Activated B cell treated with CpG ODN at 0.5 μM for 24 hours (primary cell): ENCODE results near the gene SIGLEC1. TPM values are rescaled to one million over a fixed set of nuclear protein-coding genes. Genes with fewer than 3 reads are reported as not detected.

Experiments used
- ATAC-seq: fragments of 200-7000 bp; cut with Tn5 transposase; one replicate; pipeline ENCODE4 v1.10.0; 2021; ENCODE audit warnings: low read depth, mild to moderate bottlenecking, moderate library complexity
- CTCF ChIA-PET: fragments of 350-600 bp; sonication (Branson Sonifier 250); formaldehyde crosslinking; loops from one replicate; lab custom pipeline; 2021; ENCODE audit warnings: antibody characterized with exemption; lab: Charles Lee
- POLR2A ChIA-PET: fragments of 350-600 bp; sonication (Branson Sonifier 250); formaldehyde crosslinking; loops from one replicate; lab custom pipeline; 2021; ENCODE audit warnings: antibody characterized with exemption; lab: Charles Lee
- DNase-seq: peaks from one replicate; pipeline ENCODE4 v3.0.0; 2022
- H3K27ac Mint-ChIP-seq: one replicate; pipeline ENCODE4 v1.8.0; 2020; ENCODE audit warnings: mixed read lengths
- H3K27me3 Mint-ChIP-seq: one replicate; pipeline ENCODE4 v1.8.0; 2021; ENCODE audit warnings: mixed read lengths
- H3K36me3 Mint-ChIP-seq: one replicate; pipeline ENCODE4 v1.8.0; 2021; ENCODE audit warnings: low read depth, mixed read lengths
- H3K4me1 Mint-ChIP-seq: one replicate; pipeline ENCODE4 v1.8.0; 2021; ENCODE audit warnings: mixed read lengths
- H3K4me3 Mint-ChIP-seq: one replicate; pipeline ENCODE4 v1.8.0; 2020; ENCODE audit warnings: mild to moderate bottlenecking, mixed read lengths
- H3K9me3 Mint-ChIP-seq: one replicate; pipeline ENCODE4 v1.8.0; 2020; ENCODE audit warnings: mixed read lengths
- intact Hi-C: fragments of 100-400 bp; cut with micrococcal nuclease; formaldehyde crosslinking; loops from one replicate; pipeline ENCODE4 v1.15.1; 2024
- total RNA-seq: library from RNA; stranded (reverse); gene quantifications from 2 replicates; pipeline ENCODE4 v1.2.3, GENCODE V29; 2022
- TF ChIP-seq, protein P1 (sequence below): fragments of 200-600 bp; IDR thresholded peaks from one replicate; pipeline ENCODE4 v1.8.0; 2022; ENCODE audit warnings: antibody characterized with exemption, mild to moderate bottlenecking

Gene SIGLEC1
- total RNA-seq, 1 donor from 2014 or later: not detected

- Mint-ChIP-seq H3K36me3 (no peaks in the 10 kb centered on the region), H3K9me3 (no peaks in the 10 kb centered on the region), H3K27me3 (peaks cover 9% of the 10 kb centered on the region), H3K27ac (no peak overlapping the region), H3K4me1 (no peaks in the 10 kb centered on the region), H3K4me3 (no peak overlapping the region)
- TF ChIP-seq, protein P1, sequence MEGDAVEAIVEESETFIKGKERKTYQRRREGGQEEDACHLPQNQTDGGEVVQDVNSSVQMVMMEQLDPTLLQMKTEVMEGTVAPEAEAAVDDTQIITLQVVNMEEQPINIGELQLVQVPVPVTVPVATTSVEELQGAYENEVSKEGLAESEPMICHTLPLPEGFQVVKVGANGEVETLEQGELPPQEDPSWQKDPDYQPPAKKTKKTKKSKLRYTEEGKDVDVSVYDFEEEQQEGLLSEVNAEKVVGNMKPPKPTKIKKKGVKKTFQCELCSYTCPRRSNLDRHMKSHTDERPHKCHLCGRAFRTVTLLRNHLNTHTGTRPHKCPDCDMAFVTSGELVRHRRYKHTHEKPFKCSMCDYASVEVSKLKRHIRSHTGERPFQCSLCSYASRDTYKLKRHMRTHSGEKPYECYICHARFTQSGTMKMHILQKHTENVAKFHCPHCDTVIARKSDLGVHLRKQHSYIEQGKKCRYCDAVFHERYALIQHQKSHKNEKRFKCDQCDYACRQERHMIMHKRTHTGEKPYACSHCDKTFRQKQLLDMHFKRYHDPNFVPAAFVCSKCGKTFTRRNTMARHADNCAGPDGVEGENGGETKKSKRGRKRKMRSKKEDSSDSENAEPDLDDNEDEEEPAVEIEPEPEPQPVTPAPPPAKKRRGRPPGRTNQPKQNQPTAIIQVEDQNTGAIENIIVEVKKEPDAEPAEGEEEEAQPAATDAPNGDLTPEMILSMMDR: no peak
- ATAC-seq: no peak
- intact Hi-C loops: no loop called here
- ChIA-PET POLR2A (no interaction called here), CTCF (interaction anchor here (0.8 kb wide), 1 partner anchor 9 kb away, joined by 3 read pairs; no protein-coding TSS in a partner anchor)
- DNase-seq: no peak
Measured at GRCh38 chr20:3706774-3707507, 5.5 kb downstream of the SIGLEC1 start.

DNA sequence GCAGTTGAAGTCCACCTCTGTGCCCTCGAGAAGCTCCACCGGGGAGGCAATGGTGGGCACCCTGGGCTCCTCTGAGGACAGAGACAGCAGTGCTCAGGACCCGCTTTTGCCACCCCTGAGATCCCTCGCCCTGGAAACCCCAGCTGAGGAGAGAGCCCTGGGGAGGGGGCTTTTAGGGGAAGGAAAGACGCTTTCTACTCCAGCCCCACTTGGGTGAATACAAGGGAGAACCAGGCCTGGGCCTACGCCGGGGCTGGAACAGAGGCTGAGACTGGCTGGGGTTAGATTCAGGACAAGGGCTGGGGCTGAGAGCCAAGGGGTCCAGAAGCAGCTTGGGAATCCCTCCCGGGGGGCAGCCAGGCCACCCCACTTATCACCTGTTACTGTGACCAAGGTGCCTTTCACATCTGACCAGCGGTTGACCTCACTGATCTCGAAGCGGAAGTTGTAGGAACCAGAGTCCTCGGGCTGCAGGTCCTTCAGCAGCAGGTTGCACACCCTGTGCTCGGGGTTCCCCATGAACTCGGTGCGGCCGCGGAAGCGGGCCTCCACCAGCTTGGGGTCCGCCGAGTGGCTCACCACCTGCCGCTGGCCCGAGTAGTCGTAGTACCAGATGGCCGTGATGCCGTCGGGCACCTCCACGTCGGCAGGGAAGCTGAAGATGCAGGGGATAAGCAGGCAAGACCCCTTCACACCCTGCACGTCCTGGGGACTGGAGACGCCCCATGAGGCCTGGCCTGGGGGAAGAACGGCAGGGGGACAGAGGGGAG, 6.2 kb downstream of the SIGLEC1 start:
- POLR2A ChIA-PET: no interaction called here
- H3K4me3 Mint-ChIP-seq: no peak overlapping the region
- H3K9me3 Mint-ChIP-seq: no peaks in the 10 kb centered on the region
- DNase-seq (no peak), ATAC-seq (no peak)
- no peaks in the 10 kb centered on the region for H3K4me1 Mint-ChIP-seq
- no peaks in the 10 kb centered on the region for H3K36me3 Mint-ChIP-seq
- CTCF ChIA-PET: no interaction called here
- intact Hi-C loops: no loop called here
- peaks cover 7% of the 10 kb centered on the region for H3K27me3 Mint-ChIP-seq
- TF ChIP-seq, protein P1: no peak
- no peak overlapping the region for H3K27ac Mint-ChIP-seq

DNA sequence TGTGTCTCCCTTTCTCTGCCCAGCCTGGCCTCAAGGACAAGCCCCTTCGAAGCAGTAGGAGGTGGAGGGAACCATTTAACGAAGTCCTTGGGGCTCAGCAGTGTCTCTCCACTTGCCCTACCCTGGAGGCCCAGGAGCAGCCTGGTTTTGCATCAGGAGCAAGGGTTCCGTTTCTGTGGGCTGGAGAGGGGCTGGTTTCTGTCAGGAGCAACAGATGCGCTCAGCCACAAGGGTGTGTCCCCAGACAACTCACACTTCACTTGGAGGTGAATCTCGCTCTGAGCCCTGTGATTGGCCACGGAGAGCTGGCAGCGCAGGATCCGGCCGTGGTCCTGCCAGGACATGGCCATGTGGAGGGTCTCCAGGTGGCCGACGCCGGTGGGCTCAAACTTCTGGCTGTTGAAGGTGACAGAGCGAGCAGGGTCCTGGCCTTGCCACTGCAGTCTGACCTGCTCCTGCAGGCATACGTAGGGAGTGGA, 6.9 kb downstream of the SIGLEC1 start:
- H3K4me1 Mint-ChIP-seq: no peaks in the 10 kb centered on the region
- TF ChIP-seq, protein P1: no peak
- POLR2A ChIA-PET: no interaction called here
- H3K4me3 Mint-ChIP-seq: no peak overlapping the region
- CTCF ChIA-PET: no interaction called here
- ATAC-seq (no peak), DNase-seq (no peak)
- peaks cover 7% of the 10 kb centered on the region for H3K27me3 Mint-ChIP-seq
- no peak overlapping the region for H3K27ac Mint-ChIP-seq
- no peaks in the 10 kb centered on the region for H3K9me3 Mint-ChIP-seq
- intact Hi-C loops: no loop called here
- no peaks in the 10 kb centered on the region for H3K36me3 Mint-ChIP-seq

GRCh38 chr20:3704087-3704486, 8.3 kb downstream of the SIGLEC1 start:
- DNase-seq: no peak
- ChIA-PET POLR2A (interaction anchor here (0.6 kb wide), 1 partner anchor 51 kb away, joined by 7 read pairs; no protein-coding TSS in a partner anchor), CTCF (interaction anchor here (1.1 kb wide), 1 partner anchor 151 kb away, joined by 3 read pairs; no protein-coding TSS in a partner anchor)

More at GRCh38 chr20:3704087-3704486, 8.3 kb downstream of the SIGLEC1 start:
- intact Hi-C loops: no loop called here
- peaks cover 5% of the 10 kb centered on the region for H3K27me3 Mint-ChIP-seq
- no peak for ATAC-seq
- no peak overlapping the region for H3K27ac Mint-ChIP-seq
- no peaks in the 10 kb centered on the region for H3K36me3 Mint-ChIP-seq
- no peaks in the 10 kb centered on the region for H3K9me3 Mint-ChIP-seq
- H3K4me3 Mint-ChIP-seq: no peak overlapping the region
- H3K4me1 Mint-ChIP-seq: no peaks in the 10 kb centered on the region
- TF ChIP-seq, protein P1: no peak
